Brain microvascular endothelial cell (primary cell): ENCODE data around the gene GRB2.

Experiments used
- DNase-seq: peaks from one replicate; pipeline ENCODE4 v3.0.0-alpha.2; 2020
- H3K27ac ChIP-seq: fragments of 250-450 bp; sonication (Bioruptor Pico); 2 replicates; pipeline ENCODE4 v1.5.1; 2020; ENCODE audit warnings: mild to moderate bottlenecking, moderate library complexity
- H3K27me3 ChIP-seq: fragments of 250-450 bp; sonication (Bioruptor Pico); replicated peaks from 2 replicates; pipeline ENCODE4 v1.5.1; 2020; ENCODE audit warnings: mild to moderate bottlenecking
- H3K36me3 ChIP-seq: fragments of 250-450 bp; sonication (Bioruptor Pico); replicated peaks from 2 replicates; pipeline ENCODE4 v1.5.1; 2020; ENCODE audit warnings: mild to moderate bottlenecking
- H3K4me3 ChIP-seq: 2 replicates; pipeline ENCODE4 v1.5.1; 2011; ENCODE audit warnings: low read depth, mild to moderate bottlenecking, control low read depth, low read length, moderate library complexity
- in situ Hi-C: cut with HindIII; loops from 2 replicates; pipeline ENCODE4 v1.10.0; 2017; ENCODE audit warnings: low sequenced_read_pairs, low pct_ligation_motif_present
- TF ChIP-seq, protein P1 (sequence below): IDR thresholded peaks from 2 replicates; pipeline ENCODE4 v1.5.1; 2011; ENCODE audit warnings: low read depth, mild to moderate bottlenecking, moderate library complexity, low read length, control low read depth, inconsistent platforms; ENCODE audit errors: missing control alignments

The GRB2 gene

DNA sequence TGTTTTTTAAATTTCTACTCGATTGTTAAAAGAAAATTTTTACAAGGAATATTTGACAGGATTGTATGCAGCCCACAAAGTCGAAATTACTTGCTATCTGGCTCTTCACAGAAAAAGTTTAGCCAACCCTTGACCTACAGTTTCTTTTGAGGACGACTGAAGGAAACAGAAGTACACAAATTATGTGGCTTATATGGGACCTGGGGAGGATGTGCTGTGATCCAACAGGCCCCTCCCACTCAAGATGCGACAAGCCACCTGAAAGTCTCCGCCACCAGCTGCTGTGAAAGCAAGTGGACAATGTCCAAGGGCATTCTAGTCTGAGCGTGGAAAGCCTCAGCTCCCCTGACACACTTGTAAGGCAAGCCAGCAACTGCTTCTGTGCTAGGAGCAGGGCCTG is 73.8 kb downstream of the GRB2 start:
- H3K27ac ChIP-seq = no peak overlapping the region
- H3K36me3 ChIP-seq = peaks cover 2% of the 10 kb centered on the region
- in situ Hi-C loops = no loop called here
- no peak for DNase-seq
- H3K27me3 ChIP-seq = no peaks in the 10 kb centered on the region
- TF ChIP-seq, protein P1, sequence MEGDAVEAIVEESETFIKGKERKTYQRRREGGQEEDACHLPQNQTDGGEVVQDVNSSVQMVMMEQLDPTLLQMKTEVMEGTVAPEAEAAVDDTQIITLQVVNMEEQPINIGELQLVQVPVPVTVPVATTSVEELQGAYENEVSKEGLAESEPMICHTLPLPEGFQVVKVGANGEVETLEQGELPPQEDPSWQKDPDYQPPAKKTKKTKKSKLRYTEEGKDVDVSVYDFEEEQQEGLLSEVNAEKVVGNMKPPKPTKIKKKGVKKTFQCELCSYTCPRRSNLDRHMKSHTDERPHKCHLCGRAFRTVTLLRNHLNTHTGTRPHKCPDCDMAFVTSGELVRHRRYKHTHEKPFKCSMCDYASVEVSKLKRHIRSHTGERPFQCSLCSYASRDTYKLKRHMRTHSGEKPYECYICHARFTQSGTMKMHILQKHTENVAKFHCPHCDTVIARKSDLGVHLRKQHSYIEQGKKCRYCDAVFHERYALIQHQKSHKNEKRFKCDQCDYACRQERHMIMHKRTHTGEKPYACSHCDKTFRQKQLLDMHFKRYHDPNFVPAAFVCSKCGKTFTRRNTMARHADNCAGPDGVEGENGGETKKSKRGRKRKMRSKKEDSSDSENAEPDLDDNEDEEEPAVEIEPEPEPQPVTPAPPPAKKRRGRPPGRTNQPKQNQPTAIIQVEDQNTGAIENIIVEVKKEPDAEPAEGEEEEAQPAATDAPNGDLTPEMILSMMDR = no peak
- H3K4me3 ChIP-seq = no peak overlapping the region

DNA sequence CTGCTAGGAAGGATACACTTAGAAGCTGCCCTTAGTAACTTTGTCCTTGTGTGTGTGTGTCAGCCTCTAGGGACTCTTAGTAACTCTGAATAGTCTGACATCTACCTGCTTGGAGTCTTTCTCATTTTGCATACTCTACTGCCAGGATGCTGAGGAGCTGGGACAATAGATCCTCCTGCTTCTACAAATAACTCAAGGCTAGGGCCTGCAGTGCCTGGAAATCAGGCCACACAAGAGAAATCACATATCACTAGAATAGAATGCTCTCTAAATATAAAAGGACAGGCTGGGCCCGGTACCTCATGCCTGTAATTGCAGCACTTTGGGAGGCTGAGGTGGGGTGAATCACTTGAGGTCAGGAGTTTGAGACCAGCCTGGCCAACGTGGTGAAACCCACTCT is 77.7 kb downstream of the GRB2 start:
- H3K27ac ChIP-seq = no peak overlapping the region
- no peaks in the 10 kb centered on the region for H3K27me3 ChIP-seq
- H3K4me3 ChIP-seq = no peak overlapping the region
- in situ Hi-C loops = no loop called here
- TF ChIP-seq, protein P1 = no peak
- H3K36me3 ChIP-seq = peaks cover 6% of the 10 kb centered on the region
- DNase-seq = no peak

DNA sequence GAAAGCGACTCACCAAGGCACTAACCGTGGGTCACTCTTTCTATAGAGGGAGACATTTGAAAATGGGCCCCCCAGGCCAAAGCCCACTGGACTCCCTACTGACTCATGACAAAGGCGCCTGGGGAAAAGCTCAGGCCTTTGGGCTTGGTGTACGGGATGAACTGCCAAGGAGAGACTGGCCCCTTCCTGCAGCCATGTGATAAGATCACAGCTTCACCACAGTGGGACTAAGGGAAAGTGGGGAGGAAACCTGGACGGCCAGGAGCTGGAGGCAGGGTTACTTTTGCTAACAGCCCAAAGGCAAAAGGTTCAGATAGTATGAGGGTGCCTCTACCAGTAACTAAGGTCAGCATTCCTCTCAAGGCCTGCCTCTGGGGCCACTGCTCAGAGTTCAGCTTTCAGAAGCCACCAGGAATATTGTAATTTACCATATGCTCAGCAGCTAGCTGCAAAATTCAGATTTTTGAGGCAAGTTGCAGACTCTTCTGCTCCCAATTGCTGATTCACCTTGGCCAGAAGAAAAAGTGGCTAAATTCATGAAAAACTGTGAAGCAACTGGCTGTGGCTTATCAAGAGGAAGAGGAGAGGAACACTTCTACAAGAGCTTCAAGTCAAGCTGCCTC is 79.1 kb downstream of the GRB2 start:
- TF ChIP-seq, protein P1 = no peak
- no peak for DNase-seq
- in situ Hi-C loops = no loop called here
- H3K36me3 ChIP-seq = peaks cover 11% of the 10 kb centered on the region
- no peak overlapping the region for H3K27ac ChIP-seq
- no peak overlapping the region for H3K4me3 ChIP-seq
- H3K27me3 ChIP-seq = no peaks in the 10 kb centered on the region

DNA sequence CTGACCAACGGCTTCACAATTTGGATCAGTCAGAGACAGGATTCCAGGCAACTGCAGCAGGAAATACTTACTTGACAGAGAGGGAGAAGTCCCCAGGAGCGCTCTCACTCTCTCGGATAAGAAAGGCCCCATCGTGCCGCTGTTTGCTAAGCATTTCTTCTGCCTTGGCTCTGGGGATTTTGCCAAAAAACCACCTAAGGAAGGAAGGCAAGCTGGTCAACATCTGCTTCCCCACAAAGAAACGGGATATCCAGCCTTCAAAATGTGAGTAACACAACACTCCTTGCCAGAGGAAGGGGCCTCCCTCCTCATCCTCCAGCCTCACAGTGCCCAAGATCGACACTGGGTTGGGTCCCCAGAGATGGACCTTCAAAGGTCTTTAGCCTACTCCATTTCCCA is 79.7 kb downstream of the GRB2 start:
- in situ Hi-C loops = no loop called here
- Histone ChIP-seq H3K27me3 (no peaks in the 10 kb centered on the region), H3K4me3 (no peak overlapping the region), H3K27ac (no peak overlapping the region), H3K36me3 (peaks cover 11% of the 10 kb centered on the region)
- DNase-seq = no peak
- TF ChIP-seq, protein P1 = no peak

DNA sequence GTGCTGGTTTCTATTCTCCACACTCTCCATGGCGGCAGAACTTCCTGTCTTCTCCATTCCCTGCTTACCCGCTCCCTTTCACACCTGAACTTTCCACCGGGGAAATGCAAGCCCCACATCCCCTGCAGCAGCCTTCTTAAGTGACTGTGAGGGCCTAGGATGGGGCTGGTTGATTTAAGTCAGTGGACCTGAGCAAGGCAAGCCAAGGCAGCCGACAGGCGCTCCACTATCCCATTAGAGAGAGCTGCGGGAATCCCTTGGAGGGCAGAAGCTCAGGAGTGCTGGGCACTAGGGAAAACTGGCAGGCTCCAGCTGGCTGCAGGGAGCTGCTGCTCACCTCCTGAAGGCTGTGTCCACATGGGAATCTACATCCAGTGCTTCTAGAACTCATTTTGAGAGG is 80.1 kb downstream of the GRB2 start:
- H3K4me3 ChIP-seq = no peak overlapping the region
- in situ Hi-C loops = no loop called here
- no peak overlapping the region for H3K27ac ChIP-seq
- no peaks in the 10 kb centered on the region for H3K27me3 ChIP-seq
- TF ChIP-seq, protein P1 = no peak
- peaks cover 10% of the 10 kb centered on the region for H3K36me3 ChIP-seq
- DNase-seq = no peak

DNA sequence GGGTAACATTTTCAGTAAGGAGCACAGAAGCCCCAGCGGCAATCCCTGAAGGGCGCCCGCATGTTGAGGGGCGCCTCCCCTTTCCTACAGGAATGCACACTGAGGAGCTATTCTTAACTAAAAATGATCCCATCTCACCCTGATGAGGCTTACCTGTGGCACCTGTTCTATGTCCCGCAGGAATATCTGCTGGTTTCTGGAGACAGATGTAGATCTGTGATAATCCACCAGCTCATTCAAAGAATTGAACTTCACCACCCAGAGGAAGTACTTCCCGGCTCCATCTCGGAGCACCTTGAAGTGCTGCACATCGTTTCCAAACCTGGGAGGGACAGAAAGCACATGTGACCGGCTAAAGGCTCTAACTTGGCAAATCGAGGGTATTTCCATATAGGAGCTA is 84.0 kb downstream of the GRB2 start:
- H3K27me3 ChIP-seq = no peaks in the 10 kb centered on the region
- peaks cover 15% of the 10 kb centered on the region for H3K36me3 ChIP-seq
- in situ Hi-C loops = no loop called here
- TF ChIP-seq, protein P1 = no peak
- no peak overlapping the region for H3K27ac ChIP-seq
- no peak overlapping the region for H3K4me3 ChIP-seq
- DNase-seq = no peak
